ENCODE measurements around the gene MVD.

The MVD gene

GRCh38 chr16:88627531-88628411, 35.1 kb downstream of the MVD start:
- H3K4me3 ChIP-seq (ENCODE audit: low read depth, low read length) = no peak overlapping the region
- TF ChIP-seq, protein P1, sequence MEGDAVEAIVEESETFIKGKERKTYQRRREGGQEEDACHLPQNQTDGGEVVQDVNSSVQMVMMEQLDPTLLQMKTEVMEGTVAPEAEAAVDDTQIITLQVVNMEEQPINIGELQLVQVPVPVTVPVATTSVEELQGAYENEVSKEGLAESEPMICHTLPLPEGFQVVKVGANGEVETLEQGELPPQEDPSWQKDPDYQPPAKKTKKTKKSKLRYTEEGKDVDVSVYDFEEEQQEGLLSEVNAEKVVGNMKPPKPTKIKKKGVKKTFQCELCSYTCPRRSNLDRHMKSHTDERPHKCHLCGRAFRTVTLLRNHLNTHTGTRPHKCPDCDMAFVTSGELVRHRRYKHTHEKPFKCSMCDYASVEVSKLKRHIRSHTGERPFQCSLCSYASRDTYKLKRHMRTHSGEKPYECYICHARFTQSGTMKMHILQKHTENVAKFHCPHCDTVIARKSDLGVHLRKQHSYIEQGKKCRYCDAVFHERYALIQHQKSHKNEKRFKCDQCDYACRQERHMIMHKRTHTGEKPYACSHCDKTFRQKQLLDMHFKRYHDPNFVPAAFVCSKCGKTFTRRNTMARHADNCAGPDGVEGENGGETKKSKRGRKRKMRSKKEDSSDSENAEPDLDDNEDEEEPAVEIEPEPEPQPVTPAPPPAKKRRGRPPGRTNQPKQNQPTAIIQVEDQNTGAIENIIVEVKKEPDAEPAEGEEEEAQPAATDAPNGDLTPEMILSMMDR (IDR thresholded peaks at IDR 0.05; ENCODE audit: borderline replicate concordance, insufficient read depth, low read depth, low read length) = no peak

DNA sequence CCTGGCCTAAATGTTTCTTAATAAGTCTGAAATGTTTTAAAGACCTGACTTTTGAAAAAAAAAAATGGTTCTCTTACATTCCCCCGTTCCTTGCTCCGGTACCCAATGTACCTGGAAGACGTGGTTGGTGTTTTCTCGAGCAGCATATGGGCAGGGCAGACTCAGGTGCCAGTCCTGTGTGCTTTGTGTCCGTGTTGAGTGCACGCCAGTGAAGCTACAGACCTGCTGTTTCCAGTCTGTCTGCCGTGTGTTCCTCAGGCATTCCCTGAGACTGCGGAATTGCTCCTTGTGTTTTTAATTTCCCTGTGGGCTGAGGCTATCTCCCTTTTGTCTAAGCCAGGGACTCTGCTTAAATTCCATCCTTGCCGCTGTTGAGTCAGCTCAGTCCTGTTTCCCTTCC, 36.2 kb downstream of the MVD start:
- TF ChIP-seq, protein P1 (IDR thresholded peaks at IDR 0.05; ENCODE audit: borderline replicate concordance, insufficient read depth, low read depth, low read length) = no peak
- H3K4me3 ChIP-seq (ENCODE audit: low read depth, low read length) = no peak overlapping the region

DNA sequence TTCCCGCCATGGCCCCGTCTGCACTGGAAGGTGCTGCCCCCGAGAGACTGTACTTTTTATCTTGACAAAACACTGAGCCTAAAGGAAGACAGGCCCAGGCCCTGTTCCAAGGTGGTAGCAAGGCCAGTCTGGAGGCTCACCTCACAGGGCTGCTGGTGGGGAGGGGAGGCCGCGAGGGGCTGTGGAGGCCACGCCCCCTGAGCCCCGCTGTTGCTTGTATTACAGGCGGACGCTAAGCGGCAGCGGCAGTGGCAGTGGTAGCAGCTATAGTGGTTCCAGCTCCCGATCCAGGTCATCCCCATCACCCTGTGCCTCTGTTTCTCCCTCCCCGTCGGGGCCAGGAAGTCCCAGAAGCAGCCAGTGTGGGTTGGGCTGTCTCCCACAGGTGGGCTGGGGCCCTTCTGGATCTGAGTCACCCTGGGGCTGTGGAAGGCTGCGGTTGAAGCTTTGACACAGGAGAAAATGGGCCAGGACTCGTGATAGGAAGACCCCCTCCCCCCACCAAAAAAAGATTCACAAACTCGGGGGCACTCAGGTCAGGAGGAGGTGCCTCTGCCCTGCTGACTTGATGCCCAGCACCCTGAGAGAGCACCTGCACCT, 37.8 kb downstream of the MVD start:
- TF ChIP-seq, protein P1 (IDR thresholded peaks at IDR 0.05; ENCODE audit: borderline replicate concordance, insufficient read depth, low read depth, low read length) = no peak
- no peak overlapping the region for H3K4me3 ChIP-seq (ENCODE audit: low read depth, low read length)

- TF ChIP-seq, protein P1 (IDR thresholded peaks at IDR 0.05; ENCODE audit: borderline replicate concordance, insufficient read depth, low read depth, low read length) = no peak
- H3K4me3 ChIP-seq (ENCODE audit: low read depth, low read length) = no peak overlapping the region
These were observed 38.4 kb downstream of the MVD start for GRCh38 chr16:88624481-88624880.

DNA sequence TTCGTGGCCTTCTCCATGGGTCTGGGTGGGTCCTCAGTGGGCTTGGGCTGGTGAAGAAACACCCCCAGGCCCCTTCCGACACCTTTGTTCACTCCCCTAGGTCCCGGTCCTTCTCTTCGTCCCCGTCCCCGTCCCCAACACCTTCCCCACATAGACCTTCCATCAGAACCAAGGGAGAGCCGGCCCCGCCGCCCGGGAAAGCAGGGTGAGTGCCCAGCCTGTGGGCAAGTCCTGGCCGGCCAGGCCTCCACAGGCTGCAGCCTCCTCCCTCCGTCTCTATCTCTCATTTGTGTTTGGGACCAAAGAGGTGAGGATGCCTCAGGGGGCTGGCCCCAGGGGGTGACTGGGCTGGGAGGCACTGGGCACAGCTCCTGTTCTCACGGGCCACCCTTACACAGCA, 39.0 kb downstream of the MVD start:
- no peak overlapping the region for H3K4me3 ChIP-seq (ENCODE audit: low read depth, low read length)
- TF ChIP-seq, protein P1 (IDR thresholded peaks at IDR 0.05; ENCODE audit: borderline replicate concordance, insufficient read depth, low read depth, low read length) = no peak

GRCh38 chr16:88622866-88623265, 40.0 kb downstream of the MVD start:
- H3K4me3 ChIP-seq (ENCODE audit: low read depth, low read length) = no peak overlapping the region
- TF ChIP-seq, protein P1 (IDR thresholded peaks at IDR 0.05; ENCODE audit: borderline replicate concordance, insufficient read depth, low read depth, low read length) = no peak

DNA sequence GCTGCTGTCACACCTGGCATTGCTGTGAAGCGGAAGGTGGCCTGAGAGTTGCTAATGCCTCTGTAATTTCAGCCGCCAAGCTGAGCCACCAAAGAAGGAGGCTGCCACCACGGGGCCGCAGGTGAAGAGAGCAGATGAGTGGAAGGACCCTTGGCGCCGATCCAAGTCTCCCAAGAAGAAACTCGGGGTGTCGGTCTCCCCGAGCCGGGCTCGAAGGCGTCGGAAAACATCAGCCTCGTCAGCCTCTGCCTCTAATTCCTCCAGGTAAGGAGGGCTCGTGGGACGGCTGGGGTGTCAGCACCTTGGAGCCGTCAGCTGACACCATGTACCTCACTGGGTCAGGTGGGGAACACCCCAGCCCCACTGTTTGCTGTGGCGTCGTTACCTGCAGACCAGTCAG, 40.8 kb downstream of the MVD start:
- TF ChIP-seq, protein P1 (IDR thresholded peaks at IDR 0.05; ENCODE audit: borderline replicate concordance, insufficient read depth, low read depth, low read length) = no peak
- H3K4me3 ChIP-seq (ENCODE audit: low read depth, low read length) = no peak overlapping the region

Measured in GM12875 (cell line).